T-cell (primary cell): ENCODE results near the gene RBM33. TPM values are rescaled to one million over a fixed set of nuclear protein-coding genes. Genes with fewer than 3 reads are reported as not detected.

Source experiments
- ATAC-seq, 4 experiments: fragments of 200-7000 bp in 3 of 4; fragments of 150-1000 bp in 1 of 4; cut with Tn5 transposase; replicated peaks in 1 of 4; 1 replicate in 3 of 4; 2 replicates in 1 of 4; pipeline ENCODE4 v1.10.0; 2021; ENCODE audit warnings: moderate library complexity in 3 of 4, mild to moderate bottlenecking in 2 of 4, moderate number of reproducible peaks in 1 of 4
- CTCF ChIA-PET, 2 donors: fragments of 300-600 bp; sonication (Branson Sonifier 250); formaldehyde crosslinking; loops; one replicate each; lab custom pipeline; 2022; ENCODE audit warnings: antibody characterized with exemption in 2 of 2; lab: Charles Lee
- POLR2A ChIA-PET, 2 donors: fragments of 300-600 bp; sonication (Branson Sonifier 250); formaldehyde crosslinking; loops; one replicate each; lab custom pipeline; 2022; ENCODE audit warnings: antibody characterized with exemption in 2 of 2; lab: Charles Lee
- DNase-seq, 35 experiments: peaks; one replicate each; pipeline versions ENCODE4 v3.0.0 to v3.0.0-alpha.2; 2013 to 2023
- H3K27ac ChIP-seq: one replicate; pipeline ENCODE4 v1.5.1; 2013; ENCODE audit warnings: low read length
- H3K27me3 ChIP-seq, 2 experiments: replicated peaks in 1 of 2; 1 replicate in 1 of 2; 2 replicates in 1 of 2; pipeline versions ENCODE4 v1.6.1 to v1.7.0; 2013; ENCODE audit warnings: low read length in 1 of 2, mixed read lengths in 1 of 2; ENCODE audit not compliant: control insufficient read depth in 2 of 2, insufficient read depth in 2 of 2; ENCODE audit errors: extremely low read depth in 1 of 2
- H3K36me3 ChIP-seq, 2 donors: 1 replicate in 1 of 2; 2 replicates in 1 of 2; pipeline versions ENCODE4 v1.6.1 to v1.7.0; 2013; ENCODE audit warnings: low read length in 1 of 2; ENCODE audit not compliant: control insufficient read depth in 2 of 2, insufficient read depth in 1 of 2; ENCODE audit errors: extremely low read depth in 1 of 2
- H3K4me1 ChIP-seq, 2 experiments: 1 replicate in 1 of 2; 2 replicates in 1 of 2; pipeline versions ENCODE4 v1.6.1 to v1.7.0; 2013; ENCODE audit warnings: low read length in 2 of 2, mixed read lengths in 1 of 2; ENCODE audit not compliant: insufficient read depth in 2 of 2, control insufficient read depth in 1 of 2; ENCODE audit errors: extremely low read depth in 1 of 2
- H3K4me3 ChIP-seq, 2 donors: 1 replicate in 1 of 2; 2 replicates in 1 of 2; pipeline versions ENCODE4 v1.5.1 to v1.7.0; 2013; ENCODE audit warnings: mild to moderate bottlenecking in 2 of 2, low read length in 1 of 2, moderate library complexity in 1 of 2; ENCODE audit not compliant: control insufficient read depth in 1 of 2; ENCODE audit errors: extremely low read depth in 1 of 2
- H3K9me3 ChIP-seq: 2 replicates; pipeline ENCODE4 v1.7.0; 2013
- H3K27ac Mint-ChIP-seq, 2 donors: one replicate each; pipeline ENCODE4 v1.8.0; 2020 to 2021; ENCODE audit warnings: mild to moderate bottlenecking in 2 of 2, mixed read lengths in 2 of 2
- H3K27me3 Mint-ChIP-seq, 2 donors: one replicate each; pipeline ENCODE4 v1.8.0; 2021 to 2022; ENCODE audit warnings: mixed read lengths in 2 of 2
- H3K36me3 Mint-ChIP-seq: one replicate; pipeline ENCODE4 v1.8.0; 2021; ENCODE audit warnings: mixed read lengths
- H3K4me1 Mint-ChIP-seq, 3 donors: one replicate each; pipeline ENCODE4 v1.8.0; 2020 to 2022; ENCODE audit warnings: mixed read lengths in 3 of 3, mild to moderate bottlenecking in 1 of 3
- H3K4me3 Mint-ChIP-seq, 3 donors: one replicate each; pipeline ENCODE4 v1.8.0; 2020 to 2022; ENCODE audit warnings: mild to moderate bottlenecking in 3 of 3, mixed read lengths in 3 of 3, moderate library complexity in 3 of 3
- H3K9me3 Mint-ChIP-seq, 3 donors: one replicate each; pipeline ENCODE4 v1.8.0; 2020 to 2022; ENCODE audit warnings: mixed read lengths in 3 of 3
- WGBS: methylation state at CpG from one replicate; pipeline ENCODE4 v1.1.5; 2013; ENCODE audit warnings: missing lambda C conversion rate; ENCODE audit not compliant: insufficient coverage; 5-methylcytosine and 5-hydroxymethylcytosine counted together
- total RNA-seq, 35 experiments: library from RNA in 6 of 35; stranded (reverse) in 6 of 35; fragments of 120-200 nt in 1 of 35; gene quantifications; one replicate each; pipeline versions ENCODE4 v1.2.1 to v1.2.4 and lab custom pipeline; 2013 to 2026

RBM33 gene
- total RNA-seq, 5 donors from 2014 or later (not counting 1 experiment from before 2014, with no cell fraction given) = 157 to 180 (median 170) TPM

GRCh38 chr7:155808549-155809331 is 164.3 kb downstream of the RBM33 start:
- Histone ChIP-seq H3K27me3 (peaks cover 23 to 90% of the 10 kb centered on the region in 2 experiments), H3K4me3 (no peak overlapping the region), H3K36me3 (no peaks in the 10 kb centered on the region), H3K4me1 (peaks cover 9 to 38% of the 10 kb centered on the region in 2 experiments), H3K9me3 (no peaks in the 10 kb centered on the region), H3K27ac (no peak overlapping the region)
- CTCF ChIA-PET = no interaction called here
- DNase-seq = no peak
- Mint-ChIP-seq H3K36me3 (no peaks in the 10 kb centered on the region), H3K4me3 (peak overlapping the region in 1 of 3 donors; percentile 44), H3K27me3 (peaks cover 41 to 69% of the 10 kb centered on the region in 2 donors), H3K4me1 (peaks cover 13 to 47% (median 38%) of the 10 kb centered on the region in 3 donors), H3K9me3 (no peaks in the 10 kb centered on the region), H3K27ac (no peak overlapping the region)
- ATAC-seq = no peak
- WGBS = 2% methylated on average over 63 of the region's 64 CpGs
- POLR2A ChIA-PET = no interaction called here

- H3K4me3 ChIP-seq = no peak overlapping the region
- Mint-ChIP-seq H3K4me3 (no peak overlapping the region), H3K36me3 (no peaks in the 10 kb centered on the region), H3K27me3 (peaks cover 43 to 70% of the 10 kb centered on the region in 2 donors), H3K9me3 (no peaks in the 10 kb centered on the region), H3K27ac (no peak overlapping the region), H3K4me1 (peaks cover 13 to 43% (median 36%) of the 10 kb centered on the region in 3 donors)
- CTCF ChIA-PET = interaction anchor here in 1 of 2 donors (1.0 kb wide), 1 partner anchor 664 kb away, joined by 3 read pairs; no protein-coding TSS in a partner anchor
- H3K27me3 ChIP-seq = peaks cover 23 to 91% of the 10 kb centered on the region in 2 experiments
- peaks cover 5 to 33% of the 10 kb centered on the region in 2 experiments for H3K4me1 ChIP-seq
- no peak overlapping the region for H3K27ac ChIP-seq
- no peaks in the 10 kb centered on the region for H3K9me3 ChIP-seq
- DNase-seq (no peak), ATAC-seq (no peak)
- 7% methylated on average over 29 of the region's 43 CpGs for WGBS
- POLR2A ChIA-PET = no interaction called here
- no peaks in the 10 kb centered on the region for H3K36me3 ChIP-seq
Observed at GRCh38 chr7:155809332-155809946, 165.0 kb downstream of the RBM33 start.

- H3K4me3 Mint-ChIP-seq = peak overlapping the region in 1 of 3 donors; percentile 7
- CTCF ChIA-PET = interaction anchor here in 1 of 2 donors (1.0 kb wide), 1 partner anchor 663 kb away, joined by 3 read pairs; no protein-coding TSS in a partner anchor
- 7% methylated on average over 62 of the region's 69 CpGs for WGBS
- peaks cover 42 to 69% of the 10 kb centered on the region in 2 donors for H3K27me3 Mint-ChIP-seq
- DNase-seq = no peak
- no peaks in the 10 kb centered on the region for H3K9me3 Mint-ChIP-seq
- no peaks in the 10 kb centered on the region for H3K36me3 ChIP-seq
- no peaks in the 10 kb centered on the region for H3K36me3 Mint-ChIP-seq
- no peaks in the 10 kb centered on the region for H3K9me3 ChIP-seq
- no peak overlapping the region for H3K27ac ChIP-seq
- H3K4me3 ChIP-seq = no peak overlapping the region
- POLR2A ChIA-PET = no interaction called here
- no peak overlapping the region for H3K27ac Mint-ChIP-seq
- peaks cover 14 to 41% (median 35%) of the 10 kb centered on the region in 3 donors for H3K4me1 Mint-ChIP-seq
- peaks cover 23 to 90% of the 10 kb centered on the region in 2 experiments for H3K27me3 ChIP-seq
- H3K4me1 ChIP-seq = peaks cover 5 to 26% of the 10 kb centered on the region in 2 experiments
- ATAC-seq = no peak
Observed at GRCh38 chr7:155809947-155810769, 165.7 kb downstream of the RBM33 start.

GRCh38 chr7:155810770-155811559 is 166.5 kb downstream of the RBM33 start:
- DNase-seq (no peak), ATAC-seq (no peak)
- Mint-ChIP-seq H3K27me3 (peaks cover 47 to 73% of the 10 kb centered on the region in 2 donors), H3K9me3 (no peaks in the 10 kb centered on the region), H3K27ac (no peak overlapping the region), H3K4me1 (peaks cover 21 to 43% (median 37%) of the 10 kb centered on the region in 3 donors), H3K36me3 (no peaks in the 10 kb centered on the region), H3K4me3 (peak overlapping the region in 1 of 3 donors; percentile 7)
- Histone ChIP-seq H3K4me3 (no peak overlapping the region), H3K27ac (no peak overlapping the region), H3K4me1 (peaks cover 5 to 24% of the 10 kb centered on the region in 2 experiments), H3K9me3 (no peaks in the 10 kb centered on the region), H3K36me3 (no peaks in the 10 kb centered on the region), H3K27me3 (peaks cover 21 to 90% of the 10 kb centered on the region in 2 experiments)
- CTCF ChIA-PET = no interaction called here
- WGBS = 20% methylated on average over 6 of the region's 21 CpGs
- POLR2A ChIA-PET = no interaction called here

DNA sequence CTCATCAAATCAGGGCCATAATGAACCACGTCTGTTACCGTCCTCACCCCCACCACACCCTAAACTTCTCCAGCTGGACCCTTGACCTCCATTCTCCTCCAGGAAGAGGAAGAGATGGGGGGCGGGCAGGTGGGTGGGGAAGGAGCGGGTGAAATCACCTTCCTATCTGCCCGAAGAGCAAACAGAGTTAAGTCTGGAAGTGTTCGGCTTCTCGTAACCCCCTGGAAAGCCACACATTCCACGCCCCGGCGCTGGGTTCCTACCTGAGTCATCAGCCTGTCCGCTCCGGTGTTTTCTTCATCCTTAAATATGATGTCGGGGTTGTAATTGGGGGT is 167.1 kb downstream of the RBM33 start:
- Mint-ChIP-seq H3K4me1 (peaks cover 21 to 40% (median 35%) of the 10 kb centered on the region in 3 donors), H3K9me3 (no peaks in the 10 kb centered on the region), H3K4me3 (peak overlapping the region in 1 of 3 donors; percentile 62), H3K27ac (no peak overlapping the region), H3K27me3 (peaks cover 47 to 70% of the 10 kb centered on the region in 2 donors), H3K36me3 (no peaks in the 10 kb centered on the region)
- ATAC-seq (no peak), DNase-seq (no peak)
- Histone ChIP-seq H3K27me3 (peaks cover 21 to 90% of the 10 kb centered on the region in 2 experiments), H3K4me3 (peak overlapping the region in 1 of 2 donors; percentile 10), H3K4me1 (peaks cover 5 to 20% of the 10 kb centered on the region in 2 experiments), H3K9me3 (no peaks in the 10 kb centered on the region), H3K27ac (no peak overlapping the region), H3K36me3 (no peaks in the 10 kb centered on the region)
- CTCF ChIA-PET = no interaction called here
- POLR2A ChIA-PET = no interaction called here
- no CpG with 5 or more reads among the region's 13 CpGs for WGBS
